Measurements from ENCODE around the gene MTMR3.

DNA sequence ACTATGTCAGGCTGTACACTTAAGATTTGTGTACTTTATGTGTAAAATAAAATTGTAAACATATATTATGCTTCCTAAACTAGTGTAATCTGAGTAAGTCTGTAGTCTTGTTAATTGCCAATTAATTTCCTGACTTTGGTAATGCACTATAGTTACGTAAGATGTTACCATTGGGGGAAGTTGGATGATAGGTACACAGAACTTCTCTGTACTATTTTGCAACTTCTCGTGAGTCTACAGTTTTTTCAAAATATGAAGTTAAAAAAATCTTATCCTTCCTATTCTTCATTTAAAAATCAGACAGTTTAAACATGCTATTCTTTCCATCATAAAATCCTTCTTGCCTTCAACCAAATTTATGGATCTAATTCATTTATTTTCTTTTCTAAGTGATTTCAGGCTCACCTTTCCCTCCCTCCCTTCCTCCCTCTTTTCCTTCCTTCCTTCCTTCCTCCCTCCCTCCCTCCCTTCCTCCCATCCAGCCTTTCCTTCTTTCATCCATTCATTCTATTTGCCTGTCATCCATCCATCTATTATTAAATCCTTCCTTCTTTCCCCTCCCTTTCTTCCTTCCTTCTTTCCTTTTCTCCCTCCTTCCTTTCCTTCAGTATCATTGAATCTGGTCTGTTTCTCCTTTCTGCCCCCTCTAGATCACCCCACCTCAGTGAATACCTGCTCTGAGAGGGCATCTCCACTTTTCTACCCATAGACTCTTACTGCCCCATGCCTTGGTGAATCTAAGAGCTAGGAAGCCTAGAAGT lies 22.8 kb upstream of the MTMR3 start:
- TF ChIP-seq, protein P1, sequence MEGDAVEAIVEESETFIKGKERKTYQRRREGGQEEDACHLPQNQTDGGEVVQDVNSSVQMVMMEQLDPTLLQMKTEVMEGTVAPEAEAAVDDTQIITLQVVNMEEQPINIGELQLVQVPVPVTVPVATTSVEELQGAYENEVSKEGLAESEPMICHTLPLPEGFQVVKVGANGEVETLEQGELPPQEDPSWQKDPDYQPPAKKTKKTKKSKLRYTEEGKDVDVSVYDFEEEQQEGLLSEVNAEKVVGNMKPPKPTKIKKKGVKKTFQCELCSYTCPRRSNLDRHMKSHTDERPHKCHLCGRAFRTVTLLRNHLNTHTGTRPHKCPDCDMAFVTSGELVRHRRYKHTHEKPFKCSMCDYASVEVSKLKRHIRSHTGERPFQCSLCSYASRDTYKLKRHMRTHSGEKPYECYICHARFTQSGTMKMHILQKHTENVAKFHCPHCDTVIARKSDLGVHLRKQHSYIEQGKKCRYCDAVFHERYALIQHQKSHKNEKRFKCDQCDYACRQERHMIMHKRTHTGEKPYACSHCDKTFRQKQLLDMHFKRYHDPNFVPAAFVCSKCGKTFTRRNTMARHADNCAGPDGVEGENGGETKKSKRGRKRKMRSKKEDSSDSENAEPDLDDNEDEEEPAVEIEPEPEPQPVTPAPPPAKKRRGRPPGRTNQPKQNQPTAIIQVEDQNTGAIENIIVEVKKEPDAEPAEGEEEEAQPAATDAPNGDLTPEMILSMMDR (IDR thresholded peaks at IDR 0.05), result no peak
- no peak for TF ChIP-seq POLR2A (IDR thresholded peaks at IDR 0.05)

All from right lobe of liver (tissue), 4 donors.